HuH-7.5 (cell line): Measurements from ENCODE around the gene YAP1.

ENCODE experiments used
- DNase-seq: peaks from one replicate; pipeline ENCODE4 v3.0.0; 2011; ENCODE audit warnings: low spot score

YAP1 gene

GRCh38 chr11:102280245-102280833 lies 170.1 kb downstream of the YAP1 start:
- DNase-seq = no peak
